ENCODE measurements around the gene ADH6. TPM values are rescaled to one million over a fixed set of nuclear protein-coding genes. Genes with fewer than 3 reads are reported as not detected.

ADH6 gene
- total and polyA plus RNA-seq, 9 donors, result 0.12 to 0.57 (median 0.37) TPM; not detected in 4

DNA sequence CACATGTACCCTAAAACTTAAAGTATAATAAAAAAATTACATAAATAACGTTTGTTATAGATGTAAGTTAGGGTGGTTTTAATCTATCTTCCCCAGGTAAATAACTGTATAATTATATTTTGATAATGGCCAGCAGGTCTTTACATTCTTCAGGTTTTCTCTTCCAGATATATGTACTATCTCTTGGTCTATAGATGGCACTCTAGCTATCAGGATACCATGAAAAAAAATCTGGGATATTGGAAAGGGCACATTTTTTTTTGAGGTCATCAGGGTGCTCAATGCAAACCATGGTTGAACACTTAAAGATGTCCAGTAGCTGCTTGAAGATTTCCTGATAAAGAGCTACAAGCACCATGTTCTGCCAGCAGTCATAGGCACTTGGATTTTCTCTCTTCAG is 59.3 kb downstream of the ADH6 start:
- intact Hi-C loops (cut with DNase I), result no loop called here
- Histone ChIP-seq H3K4me3 (no peak overlapping the region), H3K9me3 (no peaks in the 10 kb centered on the region), H3K4me1 (ENCODE audit: insufficient read depth) (no peaks in the 10 kb centered on the region), H3K36me3 (no peaks in the 10 kb centered on the region), H3K27ac (no peak overlapping the region), H3K27me3 (no peaks in the 10 kb centered on the region)
- no peak for DNase-seq
- WGBS, 3 donors, result 73 to 76% (median 74%) methylated on average over 1 of the region's 1 CpG
- TF ChIP-seq EP300 (IDR thresholded peaks at IDR 0.05) (no peak), POLR2A (IDR thresholded peaks at IDR 0.05) (no peak)
- TF ChIP-seq, protein P1, sequence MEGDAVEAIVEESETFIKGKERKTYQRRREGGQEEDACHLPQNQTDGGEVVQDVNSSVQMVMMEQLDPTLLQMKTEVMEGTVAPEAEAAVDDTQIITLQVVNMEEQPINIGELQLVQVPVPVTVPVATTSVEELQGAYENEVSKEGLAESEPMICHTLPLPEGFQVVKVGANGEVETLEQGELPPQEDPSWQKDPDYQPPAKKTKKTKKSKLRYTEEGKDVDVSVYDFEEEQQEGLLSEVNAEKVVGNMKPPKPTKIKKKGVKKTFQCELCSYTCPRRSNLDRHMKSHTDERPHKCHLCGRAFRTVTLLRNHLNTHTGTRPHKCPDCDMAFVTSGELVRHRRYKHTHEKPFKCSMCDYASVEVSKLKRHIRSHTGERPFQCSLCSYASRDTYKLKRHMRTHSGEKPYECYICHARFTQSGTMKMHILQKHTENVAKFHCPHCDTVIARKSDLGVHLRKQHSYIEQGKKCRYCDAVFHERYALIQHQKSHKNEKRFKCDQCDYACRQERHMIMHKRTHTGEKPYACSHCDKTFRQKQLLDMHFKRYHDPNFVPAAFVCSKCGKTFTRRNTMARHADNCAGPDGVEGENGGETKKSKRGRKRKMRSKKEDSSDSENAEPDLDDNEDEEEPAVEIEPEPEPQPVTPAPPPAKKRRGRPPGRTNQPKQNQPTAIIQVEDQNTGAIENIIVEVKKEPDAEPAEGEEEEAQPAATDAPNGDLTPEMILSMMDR (IDR thresholded peaks at IDR 0.05), result no peak

DNA sequence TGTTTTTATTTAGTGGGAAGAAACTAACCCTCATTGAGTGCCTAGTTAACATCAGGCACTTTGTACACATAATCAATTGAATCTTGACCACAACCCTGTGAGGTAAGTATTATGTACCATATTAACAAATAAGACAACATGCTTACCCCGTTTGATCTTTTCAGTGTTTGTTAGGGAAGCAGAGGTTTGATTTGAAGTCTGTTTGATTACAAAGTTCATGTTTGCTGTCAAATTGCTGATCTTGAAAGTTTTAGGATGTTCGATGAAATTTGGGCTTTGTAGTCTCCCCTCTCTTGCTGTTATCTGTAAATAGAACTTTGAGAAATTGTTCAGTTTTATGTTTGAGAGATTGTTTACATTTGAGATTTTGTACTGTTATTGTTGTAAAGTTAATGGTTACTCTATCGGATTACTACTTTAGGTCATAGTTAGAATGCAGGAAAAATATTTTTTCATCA is 61.5 kb downstream of the ADH6 start:
- intact Hi-C loops (cut with DNase I), result no loop called here
- DNase-seq, result no peak
- no peaks in the 10 kb centered on the region for H3K27me3 ChIP-seq
- H3K9me3 ChIP-seq, result no peaks in the 10 kb centered on the region
- no peaks in the 10 kb centered on the region for H3K4me1 ChIP-seq (ENCODE audit: insufficient read depth)
- H3K27ac ChIP-seq, result no peak overlapping the region
- no peak for TF ChIP-seq EP300 (IDR thresholded peaks at IDR 0.05)
- TF ChIP-seq, protein P1 (IDR thresholded peaks at IDR 0.05), result no peak
- TF ChIP-seq POLR2A (IDR thresholded peaks at IDR 0.05), result no peak
- H3K4me3 ChIP-seq, result no peak overlapping the region
- H3K36me3 ChIP-seq, result no peaks in the 10 kb centered on the region
- WGBS, 3 donors, result 65 to 72% (median 68%) methylated on average over 3 of the region's 3 CpGs

DNA sequence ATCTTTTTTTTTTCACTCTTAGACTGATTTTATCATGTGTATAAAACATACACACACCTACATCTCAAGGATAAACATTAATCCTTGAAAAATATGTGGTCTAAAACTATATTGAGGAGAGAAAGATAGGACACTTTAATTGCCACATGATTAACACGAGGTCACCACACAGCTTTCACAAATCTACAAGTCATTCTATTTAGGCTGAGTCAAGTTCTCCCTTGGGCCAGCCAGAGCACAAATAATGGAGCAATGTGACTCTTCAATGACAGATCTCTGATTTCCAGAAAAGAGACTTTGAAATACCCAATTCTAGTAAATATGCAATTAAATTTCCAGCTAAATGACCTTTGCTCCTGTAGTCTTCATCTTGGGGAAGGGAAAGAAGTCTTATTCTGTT is 62.1 kb downstream of the ADH6 start:
- no peak overlapping the region for H3K4me3 ChIP-seq
- H3K4me1 ChIP-seq (ENCODE audit: insufficient read depth), result no peaks in the 10 kb centered on the region
- 76 to 92% (median 81%) methylated on average over 1 of the region's 1 CpG for WGBS, 3 donors
- intact Hi-C loops (cut with DNase I), result no loop called here
- no peaks in the 10 kb centered on the region for H3K36me3 ChIP-seq
- no peak for DNase-seq
- no peaks in the 10 kb centered on the region for H3K9me3 ChIP-seq
- TF ChIP-seq EP300 (IDR thresholded peaks at IDR 0.05) (no peak), POLR2A (IDR thresholded peaks at IDR 0.05) (no peak)
- TF ChIP-seq, protein P1 (IDR thresholded peaks at IDR 0.05), result no peak
- no peaks in the 10 kb centered on the region for H3K27me3 ChIP-seq
- H3K27ac ChIP-seq, result no peak overlapping the region

DNA sequence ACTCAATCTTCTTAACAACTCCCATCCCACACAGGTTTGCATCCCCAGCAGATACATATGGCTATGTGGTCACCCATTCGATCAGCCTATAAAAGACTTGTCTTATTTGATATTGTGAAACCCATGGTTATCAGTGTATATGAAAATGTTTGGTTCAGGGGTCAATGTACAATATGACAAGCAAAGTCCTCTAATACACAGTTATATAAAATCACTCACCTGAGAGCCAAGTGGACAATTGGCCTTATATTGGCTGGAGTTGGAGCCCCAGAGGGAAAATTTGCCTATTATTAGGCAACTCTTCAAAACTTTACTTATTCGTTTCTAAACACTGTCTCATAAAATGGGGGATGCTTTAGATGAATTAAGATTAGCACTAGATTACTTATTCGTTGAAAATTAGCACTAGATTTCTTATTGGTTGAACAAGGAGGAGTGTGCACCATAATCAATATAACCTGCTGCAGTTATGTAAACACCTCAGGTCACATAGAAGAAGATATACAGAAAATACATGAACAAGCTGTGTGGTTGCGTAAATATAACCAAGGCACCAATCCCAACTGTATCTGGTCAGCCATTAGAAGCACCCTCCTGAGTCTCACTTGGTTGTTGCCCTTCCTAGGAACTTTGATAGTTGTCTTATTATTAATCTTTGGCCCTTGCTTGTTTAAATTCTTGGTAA is 64.2 kb downstream of the ADH6 start:
- intact Hi-C loops (cut with DNase I), result no loop called here
- 91 to 93% (median 92%) methylated on average over 4 of the region's 4 CpGs for WGBS, 3 donors
- no peaks in the 10 kb centered on the region for H3K9me3 ChIP-seq
- no peak overlapping the region for H3K27ac ChIP-seq
- H3K4me3 ChIP-seq, result no peak overlapping the region
- no peaks in the 10 kb centered on the region for H3K27me3 ChIP-seq
- TF ChIP-seq, protein P1 (IDR thresholded peaks at IDR 0.05), result no peak
- TF ChIP-seq POLR2A (IDR thresholded peaks at IDR 0.05), result no peak
- TF ChIP-seq EP300 (IDR thresholded peaks at IDR 0.05), result no peak
- no peaks in the 10 kb centered on the region for H3K36me3 ChIP-seq
- H3K4me1 ChIP-seq (ENCODE audit: insufficient read depth), result no peaks in the 10 kb centered on the region
- DNase-seq, result no peak

Other genes starting within 250 kb of the ADH6 start
- 10 to 100 TPM; 19.8 to 34.5 (median 25.4) TPM for gene METAP1, start 223.5 kb downstream of the ADH6 start, total RNA-seq
- gene METAP1, start 223.5 kb downstream of the ADH6 start, polyA plus RNA-seq, result 10 to 100 TPM; 16.1 to 38.6 TPM
- 100 to 1,000 TPM in 5 of 7 donors, 10 to 100 TPM in 2; 79.5 to 224 (median 148) TPM for gene ADH5, start 130.5 kb downstream of the ADH6 start, total RNA-seq
- gene ADH5, start 130.5 kb downstream of the ADH6 start, polyA plus RNA-seq, result 100 to 1,000 TPM; 161 to 227 TPM
- gene ADH4, start 74.9 kb downstream of the ADH6 start, total RNA-seq, result under 1 TPM in 2 of 7 donors, not detected in 5; 0.33 to 0.72 TPM
- under 1 TPM in 1 of 2 donors, not detected in 1; 0.04 TPM for gene ADH4, start 74.9 kb downstream of the ADH6 start, polyA plus RNA-seq
- gene ADH1A, start 71.7 kb upstream of the ADH6 start, total RNA-seq, result 1 to 10 TPM in 2 of 7 donors, under 1 TPM in 4, not detected in 1; 0.17 to 2.4 (median 0.83) TPM
- gene ADH1A, start 71.7 kb upstream of the ADH6 start, polyA plus RNA-seq, result under 1 TPM in 1 of 2 donors, not detected in 1; 0.15 TPM
- gene ADH1B, start 102.2 kb upstream of the ADH6 start, total RNA-seq, result 100 to 1,000 TPM in 6 of 7 donors, 10 to 100 TPM in 1; 67.5 to 415 (median 184) TPM
- gene ADH1B, start 102.2 kb upstream of the ADH6 start, polyA plus RNA-seq, result 100 to 1,000 TPM; 201 to 254 TPM
- gene ADH1C, start 133.5 kb upstream of the ADH6 start, total RNA-seq, result 10 to 100 TPM in 1 of 7 donors, 1 to 10 TPM in 6; 1.5 to 21.6 (median 7.0) TPM
- 1 to 10 TPM; 4.9 to 8.6 TPM for gene ADH1C, start 133.5 kb upstream of the ADH6 start, polyA plus RNA-seq
- not detected for gene ADH7, start 216.1 kb upstream of the ADH6 start, total RNA-seq
- gene ADH7, start 216.1 kb upstream of the ADH6 start, polyA plus RNA-seq, result not detected